ENCODE measurements around the gene RXRG.

DNA sequence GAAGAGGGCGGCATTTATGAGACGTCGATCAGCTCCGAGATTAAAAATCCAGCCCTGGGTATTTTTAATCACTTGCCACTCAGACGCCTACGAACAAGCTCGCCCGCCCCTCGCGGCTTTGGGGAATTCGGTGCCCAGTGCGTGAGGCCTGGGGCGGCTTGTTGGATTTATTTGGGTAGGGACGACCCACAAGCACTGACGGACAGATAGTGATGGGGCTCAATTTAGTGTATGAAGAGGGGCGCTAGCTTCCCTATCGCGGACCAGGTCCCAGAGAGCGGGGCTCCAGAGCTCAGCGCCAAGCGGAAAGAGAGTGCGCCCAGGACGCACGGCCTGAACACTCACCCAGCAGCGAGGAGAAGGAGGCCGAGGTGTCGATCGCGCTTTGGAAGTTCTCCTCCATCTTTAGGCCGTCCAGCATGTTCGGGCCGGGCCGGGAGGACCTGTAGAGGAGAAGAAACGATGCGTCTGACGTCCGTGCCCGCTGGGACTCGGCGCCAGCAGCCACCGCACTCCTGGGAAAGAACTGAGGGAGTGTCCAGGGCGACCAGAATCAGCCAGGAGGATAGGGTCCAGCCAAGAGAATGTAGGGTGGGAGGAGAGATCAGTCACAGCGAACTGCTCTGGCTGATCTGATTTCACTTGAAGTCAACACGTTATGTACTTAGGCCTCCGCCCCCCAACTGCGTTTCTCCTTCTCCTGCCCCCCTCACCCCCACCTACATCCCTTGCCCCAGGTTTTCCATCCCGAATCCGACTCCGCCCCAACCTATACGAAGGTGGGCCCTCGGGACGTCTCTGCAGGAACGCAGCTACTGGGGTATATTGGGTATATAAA lies 89.6 kb downstream of the RXRG start:
- TF ChIP-seq, protein P1, sequence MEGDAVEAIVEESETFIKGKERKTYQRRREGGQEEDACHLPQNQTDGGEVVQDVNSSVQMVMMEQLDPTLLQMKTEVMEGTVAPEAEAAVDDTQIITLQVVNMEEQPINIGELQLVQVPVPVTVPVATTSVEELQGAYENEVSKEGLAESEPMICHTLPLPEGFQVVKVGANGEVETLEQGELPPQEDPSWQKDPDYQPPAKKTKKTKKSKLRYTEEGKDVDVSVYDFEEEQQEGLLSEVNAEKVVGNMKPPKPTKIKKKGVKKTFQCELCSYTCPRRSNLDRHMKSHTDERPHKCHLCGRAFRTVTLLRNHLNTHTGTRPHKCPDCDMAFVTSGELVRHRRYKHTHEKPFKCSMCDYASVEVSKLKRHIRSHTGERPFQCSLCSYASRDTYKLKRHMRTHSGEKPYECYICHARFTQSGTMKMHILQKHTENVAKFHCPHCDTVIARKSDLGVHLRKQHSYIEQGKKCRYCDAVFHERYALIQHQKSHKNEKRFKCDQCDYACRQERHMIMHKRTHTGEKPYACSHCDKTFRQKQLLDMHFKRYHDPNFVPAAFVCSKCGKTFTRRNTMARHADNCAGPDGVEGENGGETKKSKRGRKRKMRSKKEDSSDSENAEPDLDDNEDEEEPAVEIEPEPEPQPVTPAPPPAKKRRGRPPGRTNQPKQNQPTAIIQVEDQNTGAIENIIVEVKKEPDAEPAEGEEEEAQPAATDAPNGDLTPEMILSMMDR (IDR thresholded peaks at IDR 0.05; ENCODE audit: poor library complexity): no peak
- no peak for TF ChIP-seq EZH2 (IDR thresholded peaks at IDR 0.05; ENCODE audit: borderline replicate concordance)

Measured in hepatocyte (in vitro differentiated cells).